Osteoblast (primary cell): ENCODE measurements around the gene DUSP16. TPM values are rescaled to one million over a fixed set of nuclear protein-coding genes. Genes with fewer than 3 reads are reported as not detected.

Source experiments
- DNase-seq: peaks from one replicate; pipeline ENCODE4 v3.0.0; 2011; ENCODE audit warnings: low spot score, mixed read lengths; ENCODE audit not compliant: insufficient read length; ENCODE audit errors: missing footprints
- H2AFZ ChIP-seq: 2 replicates; pipeline ENCODE4 v1.6.0; 2011; ENCODE audit warnings: mild to moderate bottlenecking, low read length
- H3K27ac ChIP-seq: 2 replicates; pipeline ENCODE4 v1.5.1; 2011; ENCODE audit warnings: mild to moderate bottlenecking, low read depth, low read length, moderate library complexity
- H3K27me3 ChIP-seq: 2 replicates; pipeline ENCODE4 v1.6.0; 2012; ENCODE audit warnings: mild to moderate bottlenecking, control low read depth, inconsistent platforms, low read length, moderate library complexity; ENCODE audit not compliant: insufficient read depth
- H3K36me3 ChIP-seq: 2 replicates; pipeline ENCODE4 v1.5.1; 2011; ENCODE audit warnings: mild to moderate bottlenecking, low read length, control low read depth, moderate library complexity; ENCODE audit not compliant: insufficient read depth
- H3K4me1 ChIP-seq: 2 replicates; pipeline ENCODE4 v1.5.1; 2011; ENCODE audit warnings: mild to moderate bottlenecking, low read length, control low read depth, moderate library complexity; ENCODE audit not compliant: insufficient read depth
- H3K4me2 ChIP-seq: 2 replicates; pipeline ENCODE4 v1.6.0; 2011; ENCODE audit warnings: mild to moderate bottlenecking, low read length; ENCODE audit not compliant: insufficient read depth
- H3K4me3 ChIP-seq: fragments of 200-600 bp; sonication (generic); 3 replicates; pipeline ENCODE4 v1.5.1; 2012; ENCODE audit warnings: mild to moderate bottlenecking, low read length, inconsistent platforms; ENCODE audit not compliant: insufficient read depth
- H3K79me2 ChIP-seq: 2 replicates; pipeline ENCODE4 v1.6.0; 2012; ENCODE audit warnings: mild to moderate bottlenecking, low read length, control low read depth, inconsistent platforms; ENCODE audit not compliant: insufficient read depth
- H3K9me3 ChIP-seq: 2 replicates; pipeline ENCODE4 v1.5.1; 2011; ENCODE audit warnings: low read depth, low read length, control low read depth
- H4K20me1 ChIP-seq: 2 replicates; pipeline ENCODE4 v1.6.0; 2012; ENCODE audit warnings: mild to moderate bottlenecking, low read length, control low read depth; ENCODE audit not compliant: insufficient read depth
- CTCF ChIP-seq: IDR thresholded peaks from 2 replicates; pipeline ENCODE4 v1.5.1; 2011; ENCODE audit warnings: mild to moderate bottlenecking, low read depth, low read length, moderate library complexity; ENCODE audit errors: extremely low read depth
- total RNA-seq: library from RNA; depleted of rRNA; stranded (reverse); fragments of >200 nt; gene quantifications from 2 replicates; pipeline ENCODE4 v1.2.3, GENCODE V29; 2012

The DUSP16 gene
- total RNA-seq, 1 donor = 5.1 TPM

- H3K36me3 ChIP-seq = no peaks in the 10 kb centered on the region
- H3K4me1 ChIP-seq = peaks cover 20% of the 10 kb centered on the region
- H3K79me2 ChIP-seq = peaks cover 32% of the 10 kb centered on the region
- H4K20me1 ChIP-seq = peaks cover under 1% of the 10 kb centered on the region
- H3K4me3 ChIP-seq = peak overlapping the region; percentile 94
- H2AFZ ChIP-seq = peak overlapping the region; percentile 92
- peak overlapping the region; percentile 96 for H3K27ac ChIP-seq
- TF ChIP-seq CTCF = no peak
- H3K4me2 ChIP-seq = peak overlapping the region; percentile 97
- no peaks in the 10 kb centered on the region for H3K27me3 ChIP-seq
- H3K9me3 ChIP-seq = no peaks in the 10 kb centered on the region
- DNase-seq = no peak
Measured at GRCh38 chr12:12560587-12561370, 1.9 kb downstream of the DUSP16 start.

- H3K79me2 ChIP-seq = peaks cover 37% of the 10 kb centered on the region
- peak overlapping the region; percentile 97 for H3K4me2 ChIP-seq
- no peaks in the 10 kb centered on the region for H3K27me3 ChIP-seq
- H2AFZ ChIP-seq = no peak overlapping the region
- peaks cover 4% of the 10 kb centered on the region for H4K20me1 ChIP-seq
- H3K9me3 ChIP-seq = no peaks in the 10 kb centered on the region
- peaks cover 20% of the 10 kb centered on the region for H3K4me1 ChIP-seq
- H3K36me3 ChIP-seq = no peaks in the 10 kb centered on the region
- H3K4me3 ChIP-seq = no peak overlapping the region
- H3K27ac ChIP-seq = no peak overlapping the region
- no peak for TF ChIP-seq CTCF
- no peak for DNase-seq
Measured at GRCh38 chr12:12559719-12560296, 2.9 kb downstream of the DUSP16 start.

- Histone ChIP-seq H3K27me3 (no peaks in the 10 kb centered on the region), H3K36me3 (no peaks in the 10 kb centered on the region), H2AFZ (no peak overlapping the region), H3K4me2 (no peak overlapping the region), H3K27ac (no peak overlapping the region), H3K79me2 (peaks cover 38% of the 10 kb centered on the region), H3K4me1 (peaks cover 14% of the 10 kb centered on the region), H3K4me3 (no peak overlapping the region), H4K20me1 (peaks cover 4% of the 10 kb centered on the region), H3K9me3 (no peaks in the 10 kb centered on the region)
- DNase-seq = no peak
- no peak for TF ChIP-seq CTCF
Measured at GRCh38 chr12:12558291-12558690, 4.4 kb downstream of the DUSP16 start.

- Histone ChIP-seq H3K9me3 (no peaks in the 10 kb centered on the region), H3K27me3 (no peaks in the 10 kb centered on the region), H2AFZ (no peak overlapping the region), H3K79me2 (peaks cover 38% of the 10 kb centered on the region), H3K27ac (no peak overlapping the region), H4K20me1 (peaks cover 4% of the 10 kb centered on the region), H3K4me1 (peaks cover 10% of the 10 kb centered on the region), H3K36me3 (no peaks in the 10 kb centered on the region), H3K4me3 (no peak overlapping the region), H3K4me2 (no peak overlapping the region)
- DNase-seq = no peak
- no peak for TF ChIP-seq CTCF
Measured at GRCh38 chr12:12557733-12558132, 4.9 kb downstream of the DUSP16 start.
